Non-pigmented ciliary epithelial cell (primary cell): ENCODE measurements around the gene ZNF766.
A peak's percentile ranks its signal among the peaks of the same experiment; 100 is the strongest.
"Not testable (repeated sequence)": the region's sequence is repeated elsewhere in the genome, so short reads cannot be mapped to it uniquely, and the experiment has no call there.

Experiments
- DNase-seq: peaks from one replicate; pipeline ENCODE4 v3.0.0-alpha.2; 2010; ENCODE audit warnings: low read depth

Gene ZNF766

GRCh38 chr19:52275988-52276387 lies 6.6 kb downstream of the ZNF766 start:
- no peak for DNase-seq

GRCh38 chr19:52277471-52277870 lies 8.1 kb downstream of the ZNF766 start:
- no peak for DNase-seq

- DNase-seq: no peak
Observed at GRCh38 chr19:52286256-52286655, 16.9 kb downstream of the ZNF766 start.

- DNase-seq: no peak
Observed at GRCh38 chr19:52291781-52292180, 22.4 kb downstream of the ZNF766 start.

- not testable (repeated sequence) for DNase-seq
Observed at GRCh38 chr19:52292946-52293345, 23.6 kb downstream of the ZNF766 start.

- no peak for DNase-seq
Observed at GRCh38 chr19:52296400-52296772, 27.0 kb downstream of the ZNF766 start.

GRCh38 chr19:52296773-52297600 lies 27.6 kb downstream of the ZNF766 start, which contains the start of gene ZNF480:
Gene ZNF480 (plus strand): TSS chr19:52297169. CDS start chr19:52300413, 3,244 bp downstream.
- peak; percentile 28 for DNase-seq

GRCh38 chr19:52297601-52298364 lies 28.4 kb downstream of the ZNF766 start:
- DNase-seq: no peak

- DNase-seq: no peak
Observed at GRCh38 chr19:52307275-52307674, 37.9 kb downstream of the ZNF766 start.

- DNase-seq: no peak
Observed at GRCh38 chr19:52322429-52322828, 53.0 kb downstream of the ZNF766 start.

- DNase-seq: no peak
Observed at GRCh38 chr19:52331757-52332156, 62.4 kb downstream of the ZNF766 start.

GRCh38 chr19:52335768-52336116 lies 66.4 kb downstream of the ZNF766 start:
- no peak for DNase-seq

GRCh38 chr19:52336117-52336790 lies 66.9 kb downstream of the ZNF766 start, which contains the start of gene ZNF610:
Gene ZNF610 (plus strand): TSS chr19:52336243. CDS start chr19:52349173, 12,930 bp downstream.
- DNase-seq: peak; percentile 61

- DNase-seq: no peak
Observed at GRCh38 chr19:52336791-52337381, 67.5 kb downstream of the ZNF766 start.

GRCh38 chr19:52339022-52339421 lies 69.6 kb downstream of the ZNF766 start:
- DNase-seq: not testable (repeated sequence)

GRCh38 chr19:52343548-52343947 lies 74.2 kb downstream of the ZNF766 start:
- DNase-seq: peak; percentile 4

GRCh38 chr19:52345162-52345561 lies 75.8 kb downstream of the ZNF766 start:
- DNase-seq: no peak
